HG03575 (cell line): Measurements from ENCODE around the gene SSX2IP.
"Not testable (repeated sequence)": the region's sequence is repeated elsewhere in the genome, so short reads cannot be mapped to it uniquely, and the experiment has no call there.

Experiments
- ATAC-seq: cut with Tn5 transposase; IDR thresholded peaks from one replicate; pipeline ENCODE4 v1.9.1; 2021; ENCODE audit not compliant: unreplicated experiment, insufficient number of reproducible peaks, low FRiP score; ENCODE audit errors: extremely low read depth

SSX2IP gene

GRCh38 chr1:84690397-84691121, at the start of gene SSX2IP:
Gene SSX2IP (minus strand): TSS chr1:84690461. CDS start chr1:84671219, 19,242 bp downstream.
- ATAC-seq: peak; percentile 82

GRCh38 chr1:84738237-84738636, 48.0 kb upstream of the SSX2IP start:
- ATAC-seq: no peak

GRCh38 chr1:84737590-84737989, 47.3 kb upstream of the SSX2IP start:
- ATAC-seq: no peak

- no peak for ATAC-seq
Measured at GRCh38 chr1:84736944-84737343, 46.7 kb upstream of the SSX2IP start.

GRCh38 chr1:84736445-84736844, 46.2 kb upstream of the SSX2IP start:
- ATAC-seq: no peak

- no peak for ATAC-seq
Measured at GRCh38 chr1:84735483-84735882, 45.2 kb upstream of the SSX2IP start.

- no peak for ATAC-seq
Measured at GRCh38 chr1:84732520-84732919, 42.3 kb upstream of the SSX2IP start.

- ATAC-seq: no peak
Measured at GRCh38 chr1:84731519-84731918, 41.3 kb upstream of the SSX2IP start.

GRCh38 chr1:84727711-84728110, 37.5 kb upstream of the SSX2IP start:
- ATAC-seq: not testable (repeated sequence)

GRCh38 chr1:84726593-84727499, 36.6 kb upstream of the SSX2IP start:
- no peak for ATAC-seq

GRCh38 chr1:84724128-84724860, 34.0 kb upstream of the SSX2IP start:
- no peak for ATAC-seq

GRCh38 chr1:84722794-84723193, 32.5 kb upstream of the SSX2IP start:
- ATAC-seq: no peak

- not testable (repeated sequence) for ATAC-seq
Measured at GRCh38 chr1:84721872-84722271, 31.6 kb upstream of the SSX2IP start.

- ATAC-seq: no peak
Measured at GRCh38 chr1:84721152-84721551, 30.9 kb upstream of the SSX2IP start.

- no peak for ATAC-seq
Measured at GRCh38 chr1:84720221-84720780, 30.0 kb upstream of the SSX2IP start.

- no peak for ATAC-seq
Measured at GRCh38 chr1:84719543-84720217, 29.4 kb upstream of the SSX2IP start.

GRCh38 chr1:84715342-84716019, 25.2 kb upstream of the SSX2IP start:
- no peak for ATAC-seq

GRCh38 chr1:84712276-84712874, 22.1 kb upstream of the SSX2IP start:
- ATAC-seq: no peak
